Liver (tissue), 3 donors: ENCODE data around the gene TGFBR1.

ENCODE experiments used
- ATF3 ChIP-seq: IDR thresholded peaks from 2 replicates; pipeline ENCODE4 v1.6.1; 2016; ENCODE audit warnings: antibody characterized with exemption
- CTCF ChIP-seq: fragments of 150-350 bp; IDR thresholded peaks from 2 replicates; pipeline ENCODE4 v1.5.1; 2017; ENCODE audit warnings: improper control_type of control experiment, low read depth, low read length; ENCODE audit not compliant: missing input control
- EGR1 ChIP-seq, 2 donors: IDR thresholded peaks; 2 replicates each; pipeline ENCODE4 v1.6.1; 2016 to 2018; ENCODE audit warnings: antibody characterized with exemption in 2 of 2, low read depth in 2 of 2
- GABPA ChIP-seq, 2 donors: IDR thresholded peaks in 1 of 2; conservative IDR thresholded peaks in 1 of 2; 2 replicates each; pipeline ENCODE4 v1.6.1; 2016; ENCODE audit warnings: antibody characterized with exemption in 2 of 2, mild to moderate bottlenecking in 1 of 2, moderate library complexity in 1 of 2
- HNF4A ChIP-seq, 2 donors: conservative IDR thresholded peaks; 2 replicates each; pipeline ENCODE4 v1.6.1; 2016; ENCODE audit warnings: antibody characterized with exemption in 2 of 2, mild to moderate bottlenecking in 2 of 2
- HNF4G ChIP-seq: IDR thresholded peaks from 2 replicates; pipeline ENCODE4 v1.6.1; 2016; ENCODE audit warnings: antibody characterized with exemption
- JUND ChIP-seq, 2 donors: IDR thresholded peaks; 2 replicates each; pipeline ENCODE4 v1.6.1; 2016; ENCODE audit warnings: antibody characterized with exemption in 2 of 2
- RAD21 ChIP-seq, 2 donors: IDR thresholded peaks; 2 replicates each; pipeline ENCODE4 v1.6.1; 2016; ENCODE audit warnings: antibody characterized with exemption in 2 of 2, mild to moderate bottlenecking in 2 of 2
- REST ChIP-seq: IDR thresholded peaks from 2 replicates; pipeline ENCODE4 v1.6.1; 2016; ENCODE audit warnings: antibody characterized with exemption, mild to moderate bottlenecking
- RXRA ChIP-seq, 2 donors: IDR thresholded peaks; 2 replicates each; pipeline ENCODE4 v1.6.1; 2017 to 2018; ENCODE audit warnings: antibody characterized with exemption in 2 of 2, mild to moderate bottlenecking in 1 of 2
- SP1 ChIP-seq: IDR thresholded peaks from 2 replicates; pipeline ENCODE4 v1.6.1; 2018; ENCODE audit warnings: antibody characterized with exemption, mild to moderate bottlenecking
- TAF1 ChIP-seq: conservative IDR thresholded peaks from 2 replicates; pipeline ENCODE4 v1.6.1; 2016; ENCODE audit warnings: antibody characterized with exemption, mild to moderate bottlenecking
- YY1 ChIP-seq: IDR thresholded peaks from 2 replicates; pipeline ENCODE4 v1.6.1; 2016; ENCODE audit warnings: antibody characterized with exemption, mild to moderate bottlenecking
- TF ChIP-seq, protein P1 (sequence below): IDR thresholded peaks from 2 replicates; pipeline ENCODE4 v1.6.1; 2016; ENCODE audit warnings: antibody characterized with exemption
- donor health status: healthy.
- donor health status: healthy.

DNA sequence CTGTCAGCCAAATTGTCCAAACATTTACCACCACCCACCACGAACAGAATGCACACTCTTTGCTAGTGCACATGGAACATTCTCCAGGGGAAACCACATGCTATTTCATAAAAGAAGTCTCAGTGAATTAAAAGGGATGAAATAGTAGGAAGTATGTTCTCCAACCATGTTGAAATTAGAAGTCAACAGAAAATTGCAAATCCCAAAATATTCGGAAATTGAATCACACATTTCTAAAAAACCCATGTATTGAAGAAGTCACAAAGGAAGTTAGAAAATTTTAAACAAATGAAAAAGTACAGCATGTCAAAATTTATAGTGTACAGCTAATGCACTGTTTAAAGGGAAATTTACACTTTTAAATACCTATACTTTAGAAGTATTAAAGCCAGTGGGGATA is 50.8 kb downstream of the TGFBR1 start:
- TF ChIP-seq CTCF (no peak), ATF3 (no peak), HNF4G (no peak), YY1 (no peak), RAD21 (IDR thresholded peaks at IDR 0.05) (no peak), EGR1 (IDR thresholded peaks at IDR 0.05; ENCODE audit: low read depth in 2 of 2) (no peak), SP1 (no peak), TAF1 (no peak), GABPA (IDR thresholded peaks at IDR 0.05 in 1 of 2, conservative IDR thresholded peaks at IDR 0.05 in 1 of 2) (no peak), RXRA (IDR thresholded peaks at IDR 0.05) (no peak), JUND (IDR thresholded peaks at IDR 0.05) (no peak), HNF4A (conservative IDR thresholded peaks at IDR 0.05) (no peak), REST (no peak)
- TF ChIP-seq, protein P1, sequence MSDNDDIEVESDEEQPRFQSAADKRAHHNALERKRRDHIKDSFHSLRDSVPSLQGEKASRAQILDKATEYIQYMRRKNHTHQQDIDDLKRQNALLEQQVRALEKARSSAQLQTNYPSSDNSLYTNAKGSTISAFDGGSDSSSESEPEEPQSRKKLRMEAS, result no peak
